NCI-H510A (cell line): ENCODE data around the gene LRRC10B.
A peak's percentile ranks its signal among the peaks of the same experiment; 100 is the strongest.

Experiments used
- DNase-seq: peaks from one replicate; lab custom pipeline; 2025; lab: John Stamatoyannopoulos, UW

LRRC10B gene

GRCh38 chr11:61509043-61510029 is 787 bp downstream of the LRRC10B start:
- peak; percentile 92 for DNase-seq

DNA sequence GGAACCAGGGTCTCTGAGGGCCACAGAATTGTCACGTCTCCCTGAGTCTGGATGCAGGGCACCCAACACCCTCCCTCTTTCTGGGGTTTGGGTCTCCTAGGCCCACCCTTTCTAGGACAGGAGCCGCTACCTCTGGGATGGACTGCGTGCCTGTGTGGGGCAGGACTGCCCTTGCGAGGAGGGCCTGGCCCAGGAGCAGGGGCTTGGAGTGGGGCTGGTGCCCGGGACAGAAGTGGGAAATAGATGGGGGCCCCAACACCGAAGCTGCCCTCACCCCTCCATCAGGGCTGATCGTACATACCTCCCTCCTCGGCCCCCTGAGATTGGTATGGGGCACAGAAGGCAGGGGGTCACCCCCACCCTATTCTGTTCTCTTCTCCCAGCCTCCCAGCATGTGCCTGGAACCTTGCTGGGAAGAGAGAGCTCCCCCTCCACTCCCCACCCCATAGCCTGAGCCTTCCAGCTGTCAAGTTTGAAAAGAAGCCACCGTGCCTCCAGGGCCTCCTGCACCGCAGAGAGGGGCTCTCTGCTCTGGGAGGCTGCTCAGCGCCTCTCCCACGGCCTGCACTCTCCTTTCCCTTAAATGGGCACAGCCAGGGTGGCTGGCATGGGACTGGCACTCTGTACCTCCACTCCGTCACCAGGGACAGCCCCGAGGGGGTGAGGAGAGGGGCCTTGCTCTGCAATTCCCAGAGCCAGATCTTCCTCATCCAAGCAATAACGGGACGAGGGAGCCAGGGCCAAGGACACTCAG is 1.8 kb downstream of the LRRC10B start:
- DNase-seq: no peak

DNA sequence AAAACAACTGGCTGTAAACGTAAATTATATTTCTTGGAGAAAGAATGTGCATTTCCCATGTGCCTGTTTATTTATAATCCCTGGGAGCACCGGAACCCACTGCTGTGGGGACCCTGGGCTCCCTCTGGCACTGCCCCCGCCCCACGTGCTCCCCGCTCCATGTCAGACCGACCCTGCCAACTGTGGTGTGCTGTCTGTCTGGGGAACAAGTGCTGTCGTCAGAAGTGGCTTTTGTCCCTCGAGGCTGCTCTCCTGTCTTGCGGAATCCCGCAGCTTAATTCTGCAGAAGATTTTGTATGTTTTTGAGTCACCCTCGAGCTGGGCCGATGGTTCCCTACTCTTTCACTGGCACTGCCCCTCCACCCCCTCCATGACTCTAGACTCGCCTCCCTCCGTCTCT is 2.4 kb downstream of the LRRC10B start:
- no peak for DNase-seq

DNA sequence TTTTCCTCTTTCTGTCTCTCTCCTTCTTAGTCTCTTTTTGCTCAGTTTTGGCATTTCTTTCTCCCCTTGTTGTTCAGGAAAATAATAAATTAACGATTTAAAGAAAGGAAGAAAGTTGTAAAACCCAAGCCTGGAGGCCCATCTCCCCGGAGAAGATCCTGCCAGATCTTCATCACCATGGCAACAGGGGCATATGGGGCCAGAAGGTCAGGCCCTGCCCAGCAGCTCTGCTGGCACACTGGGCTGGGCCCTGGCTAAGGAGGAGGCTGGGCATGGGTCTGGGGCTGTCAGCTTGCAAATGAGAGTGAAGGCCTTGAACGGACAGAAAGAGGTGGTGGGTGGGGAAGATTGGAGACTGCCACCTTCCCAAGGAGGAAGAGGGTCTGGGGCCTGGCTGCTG is 2.8 kb downstream of the LRRC10B start:
- DNase-seq: no peak

GRCh38 chr11:61512435-61512834 is 3.9 kb downstream of the LRRC10B start:
- DNase-seq: peak; percentile 87

- peak; percentile 94 for DNase-seq
Measured at GRCh38 chr11:61513143-61513765, 4.7 kb downstream of the LRRC10B start.

DNA sequence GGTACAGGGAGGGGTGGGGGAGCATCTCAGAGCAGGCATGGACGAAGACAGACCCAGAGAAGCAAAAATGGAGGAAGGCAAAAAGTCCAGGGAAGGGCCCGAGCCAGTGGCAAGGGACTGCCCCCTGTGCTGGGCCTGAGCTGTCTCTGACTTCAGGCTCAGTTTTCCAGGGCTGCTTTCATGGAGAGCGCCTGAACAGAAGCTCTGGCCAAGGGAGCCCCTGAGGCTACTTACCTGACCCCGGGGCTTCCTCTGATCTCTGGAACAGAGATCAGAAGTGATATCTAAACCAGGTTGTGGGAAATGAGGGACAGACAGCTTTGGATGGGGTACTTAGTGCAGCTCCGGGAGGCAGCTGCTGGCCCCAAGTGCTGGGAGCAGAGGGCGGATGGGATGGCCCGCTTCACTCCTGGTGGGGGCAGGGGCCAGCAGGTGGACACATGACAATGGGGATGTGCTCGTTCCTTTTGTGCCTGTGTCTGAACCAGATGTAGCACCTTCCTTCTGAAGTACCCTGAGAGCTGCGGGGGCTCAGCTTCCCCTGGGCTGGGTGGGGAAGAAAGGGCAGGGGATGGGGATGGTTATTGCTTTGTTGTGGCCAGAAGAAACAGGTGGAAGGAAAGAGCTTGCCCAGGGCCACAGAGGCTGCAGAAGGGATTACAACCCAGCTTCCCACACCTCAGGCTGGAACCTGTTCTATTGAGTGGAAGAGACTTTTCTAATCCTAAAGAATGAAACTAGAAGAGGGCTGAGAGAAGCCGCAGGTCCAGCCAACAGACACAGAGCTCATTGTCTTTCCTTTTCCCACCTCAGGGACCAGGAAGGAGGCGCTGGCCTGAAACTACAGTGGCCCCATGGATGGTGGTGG is 5.7 kb downstream of the LRRC10B start:
- DNase-seq: peak; percentile 71

DNA sequence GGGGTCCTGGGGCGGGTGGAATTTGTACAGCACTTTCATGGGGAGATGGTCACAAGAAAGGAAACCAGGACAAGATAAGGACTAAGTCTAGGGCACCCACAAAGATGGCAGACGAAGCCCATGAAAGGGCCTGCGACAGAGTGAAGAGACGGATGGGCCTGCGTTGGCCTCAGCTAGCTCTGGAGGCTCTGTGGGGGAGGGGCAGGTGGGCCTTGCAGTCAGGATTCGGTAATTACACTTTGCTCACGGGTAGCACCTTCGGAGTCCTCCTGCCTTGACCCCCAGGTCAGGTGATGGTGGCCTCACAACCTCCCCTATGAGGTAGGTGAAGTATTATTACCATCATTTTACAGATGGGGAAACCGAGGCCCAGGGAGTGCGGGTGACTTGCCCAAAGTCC is 7.1 kb downstream of the LRRC10B start:
- DNase-seq: no peak

- DNase-seq: no peak
Measured at GRCh38 chr11:61516191-61516590, 7.6 kb downstream of the LRRC10B start.

- no peak for DNase-seq
Measured at GRCh38 chr11:61516675-61517572, 8.4 kb downstream of the LRRC10B start.

DNA sequence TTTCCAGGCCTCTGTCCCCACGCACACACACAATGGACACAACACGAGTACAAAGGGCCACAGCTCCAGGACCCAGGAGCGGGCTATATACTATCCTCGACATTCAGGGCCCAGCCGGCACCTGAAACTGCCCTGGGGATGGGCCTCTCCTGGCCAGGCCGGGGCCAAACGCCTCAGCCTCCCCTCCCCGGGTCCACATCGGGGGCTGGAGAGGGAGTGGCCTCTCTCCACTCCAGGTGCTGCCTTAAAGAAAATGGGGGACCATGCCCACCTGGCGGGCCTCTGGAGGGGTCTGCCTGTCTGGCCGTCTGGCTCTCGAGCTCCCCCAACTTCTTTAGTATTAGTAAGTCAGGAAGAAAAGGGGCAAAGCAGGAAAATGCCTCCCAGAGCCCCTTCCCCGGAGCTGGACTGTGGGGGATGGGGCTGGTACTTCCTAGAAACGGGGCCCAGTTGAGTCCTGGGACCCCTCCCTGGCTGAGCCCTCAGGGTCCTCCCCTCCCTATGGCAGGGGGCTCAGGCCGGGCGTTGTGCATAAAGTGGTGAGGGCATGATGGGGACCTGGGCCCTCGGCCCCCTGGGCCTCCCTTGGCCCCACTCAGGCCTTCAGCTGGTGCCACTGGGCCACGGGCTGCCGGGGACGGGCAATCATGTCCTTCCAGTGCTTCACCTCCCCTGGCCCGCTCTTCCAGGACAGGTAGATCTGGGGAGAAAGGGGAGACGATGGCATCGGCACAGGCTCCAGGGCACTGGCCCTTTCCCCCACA is 9.7 kb downstream of the LRRC10B start:
- no peak for DNase-seq

- no peak for DNase-seq
Measured at GRCh38 chr11:61522881-61523280, 14.3 kb downstream of the LRRC10B start.

DNA sequence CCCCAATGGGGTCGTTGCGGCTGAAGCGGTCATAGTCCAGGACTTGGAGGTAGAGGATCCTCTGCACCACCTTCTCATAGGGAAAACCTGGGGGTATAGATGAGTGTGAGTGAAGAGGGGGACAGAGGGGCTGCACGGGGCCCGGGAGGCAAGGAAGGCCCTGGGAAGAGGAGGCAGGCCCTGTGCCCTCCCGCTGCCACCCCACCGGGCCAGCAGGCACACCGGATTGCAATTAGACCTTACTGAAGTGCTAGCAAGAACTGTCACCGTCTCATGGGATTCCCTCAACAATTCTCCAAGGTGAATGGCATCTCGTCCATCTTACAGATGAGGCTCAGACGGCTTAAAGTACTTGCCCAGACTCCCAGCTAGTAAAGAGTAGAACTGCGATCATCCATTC is 15.9 kb downstream of the LRRC10B start:
- DNase-seq: no peak

DNA sequence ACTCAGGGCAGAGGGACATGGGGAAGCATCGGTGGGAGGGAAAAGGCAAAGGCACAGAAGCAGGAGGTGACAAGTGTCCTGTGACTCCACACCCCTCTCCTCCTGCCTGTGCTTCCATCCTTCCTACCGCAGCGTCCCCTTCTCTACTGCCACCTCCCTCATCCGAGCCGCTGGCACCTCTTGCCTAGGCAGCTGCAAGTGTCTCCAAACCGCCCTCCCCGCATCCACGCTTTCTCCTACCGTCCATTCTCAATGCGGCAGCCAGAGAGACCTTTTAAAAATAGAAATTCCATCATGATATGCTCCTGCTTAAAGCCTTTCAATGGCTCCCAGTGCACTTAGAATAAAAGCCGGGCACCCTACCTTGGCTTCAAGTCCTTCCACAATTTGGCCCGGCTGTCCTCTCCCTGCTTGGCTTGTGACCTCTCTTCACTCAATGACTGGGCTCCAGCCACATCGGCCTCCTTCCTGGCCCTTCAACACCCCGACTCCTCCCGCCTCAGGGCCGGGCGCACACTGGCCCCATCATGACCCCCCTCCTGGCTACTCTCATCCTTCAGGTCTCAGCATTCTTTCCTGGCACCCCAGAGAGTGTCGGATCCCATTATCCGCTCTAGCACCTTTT is 16.5 kb downstream of the LRRC10B start:
- no peak for DNase-seq

DNA sequence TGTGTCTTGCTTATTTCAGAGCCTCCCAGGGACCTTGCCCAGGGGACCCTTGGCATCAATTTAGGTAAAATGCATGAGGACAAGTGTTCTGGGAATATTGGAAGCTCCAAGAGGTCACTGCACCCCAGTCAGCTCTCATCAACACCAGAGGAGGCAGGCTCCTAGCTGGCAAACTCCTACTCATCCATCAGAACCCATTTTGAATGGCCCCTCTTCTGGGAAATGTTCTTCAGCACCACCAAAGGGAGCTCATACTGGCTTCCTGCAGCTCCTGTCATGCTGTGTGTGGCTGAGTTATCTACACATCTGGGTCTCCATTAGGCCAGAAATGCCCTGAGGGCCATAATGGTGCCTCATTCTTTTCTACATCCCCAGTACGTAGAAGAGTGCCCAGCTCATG is 17.7 kb downstream of the LRRC10B start:
- DNase-seq: no peak

DNA sequence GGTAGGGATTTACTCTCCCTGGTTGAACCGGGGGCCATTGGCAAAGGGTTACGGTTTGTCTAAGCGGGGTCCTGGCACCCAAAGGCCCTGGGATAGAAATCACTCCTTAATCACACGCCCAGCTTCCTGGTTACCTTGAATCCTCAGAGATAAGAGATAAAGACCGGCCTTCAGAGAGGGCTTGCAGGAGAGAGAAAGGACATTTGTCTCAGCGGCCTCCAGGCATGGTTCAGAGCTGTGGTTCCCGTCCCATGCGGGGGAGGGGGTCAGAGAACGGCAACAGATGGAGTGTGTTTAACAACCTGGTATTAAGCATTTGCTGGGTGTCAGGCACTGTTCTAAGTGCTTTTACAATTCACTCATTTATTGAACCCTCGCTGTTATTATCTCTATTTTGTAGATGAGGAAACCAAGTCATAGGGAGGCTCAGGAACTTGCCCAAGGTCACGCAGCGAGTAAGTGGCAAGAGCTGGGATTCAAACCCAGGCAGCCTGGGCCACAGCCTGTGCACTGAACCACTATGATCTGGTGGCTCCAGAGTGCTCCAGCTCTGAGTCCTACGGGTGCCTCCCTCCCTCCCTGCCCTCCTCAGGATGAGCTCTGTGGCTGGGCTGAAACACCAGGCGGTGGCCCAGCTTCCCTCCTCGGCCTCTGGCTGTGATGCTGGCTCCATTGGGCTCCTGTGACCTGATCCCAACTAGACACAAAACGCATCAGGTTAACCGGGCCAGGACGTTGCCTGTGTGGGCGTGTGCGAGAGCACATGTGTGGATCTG is 18.6 kb downstream of the LRRC10B start:
- no peak for DNase-seq

GRCh38 chr11:61528114-61528513 is 19.6 kb downstream of the LRRC10B start:
- DNase-seq: no peak

- no peak for DNase-seq
Measured at GRCh38 chr11:61529537-61530225, 21.1 kb downstream of the LRRC10B start.
